GM19193 (cell line): ENCODE data around the gene S100A5.

Source experiments
- POLR2A ChIP-seq: IDR thresholded peaks from 4 replicates; pipeline ENCODE4 v1.6.1; 2011; ENCODE audit not compliant: insufficient read depth, insufficient read length; ENCODE audit errors: extremely low read depth

The S100A5 gene

DNA sequence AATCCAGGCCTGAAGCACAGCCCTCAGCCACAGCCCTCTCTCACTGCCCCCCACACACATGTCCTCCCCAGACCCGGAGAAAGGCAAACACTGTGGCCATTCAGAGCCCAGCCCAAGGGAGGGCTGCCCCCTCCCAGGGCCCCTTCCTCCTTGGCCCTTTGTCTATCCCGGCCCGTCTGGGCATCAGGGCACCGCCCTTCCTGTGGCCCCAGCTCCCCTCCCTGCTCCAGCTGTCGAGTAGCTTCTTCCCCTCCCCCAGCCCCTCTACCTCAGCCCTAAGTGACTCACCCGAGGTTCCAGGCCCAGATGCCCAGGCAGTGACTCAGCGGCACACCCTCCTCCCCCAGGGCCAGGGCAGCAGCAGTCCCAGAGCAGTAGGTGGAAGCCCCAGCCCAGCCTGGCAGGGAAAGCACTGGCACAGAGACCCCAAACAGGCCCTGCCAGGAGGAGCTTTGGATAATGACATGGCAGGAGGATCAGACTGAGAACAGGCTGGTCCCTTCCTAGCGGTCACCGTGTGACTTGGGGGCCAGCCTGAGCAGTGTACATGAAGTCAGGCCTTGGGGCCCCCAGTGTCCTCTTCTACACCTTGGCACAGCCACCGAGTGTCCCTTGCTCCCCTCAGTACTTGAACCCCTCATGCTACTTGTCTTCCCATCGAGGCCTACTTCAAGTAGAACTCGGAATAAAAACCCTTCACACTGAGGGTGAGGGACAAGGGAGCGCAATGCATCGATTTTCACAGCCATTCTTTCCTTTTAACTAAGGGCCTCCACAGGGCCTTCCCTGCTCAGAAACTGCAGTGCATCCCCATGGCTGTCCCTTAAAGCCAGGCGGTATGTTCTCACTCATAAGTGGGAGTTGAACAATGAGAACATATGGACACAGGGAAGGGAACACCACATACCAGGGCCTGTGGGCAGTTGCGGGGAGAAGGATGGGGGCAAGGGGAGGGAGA, 26.0 kb upstream of the S100A5 start:
- TF ChIP-seq POLR2A = no peak

DNA sequence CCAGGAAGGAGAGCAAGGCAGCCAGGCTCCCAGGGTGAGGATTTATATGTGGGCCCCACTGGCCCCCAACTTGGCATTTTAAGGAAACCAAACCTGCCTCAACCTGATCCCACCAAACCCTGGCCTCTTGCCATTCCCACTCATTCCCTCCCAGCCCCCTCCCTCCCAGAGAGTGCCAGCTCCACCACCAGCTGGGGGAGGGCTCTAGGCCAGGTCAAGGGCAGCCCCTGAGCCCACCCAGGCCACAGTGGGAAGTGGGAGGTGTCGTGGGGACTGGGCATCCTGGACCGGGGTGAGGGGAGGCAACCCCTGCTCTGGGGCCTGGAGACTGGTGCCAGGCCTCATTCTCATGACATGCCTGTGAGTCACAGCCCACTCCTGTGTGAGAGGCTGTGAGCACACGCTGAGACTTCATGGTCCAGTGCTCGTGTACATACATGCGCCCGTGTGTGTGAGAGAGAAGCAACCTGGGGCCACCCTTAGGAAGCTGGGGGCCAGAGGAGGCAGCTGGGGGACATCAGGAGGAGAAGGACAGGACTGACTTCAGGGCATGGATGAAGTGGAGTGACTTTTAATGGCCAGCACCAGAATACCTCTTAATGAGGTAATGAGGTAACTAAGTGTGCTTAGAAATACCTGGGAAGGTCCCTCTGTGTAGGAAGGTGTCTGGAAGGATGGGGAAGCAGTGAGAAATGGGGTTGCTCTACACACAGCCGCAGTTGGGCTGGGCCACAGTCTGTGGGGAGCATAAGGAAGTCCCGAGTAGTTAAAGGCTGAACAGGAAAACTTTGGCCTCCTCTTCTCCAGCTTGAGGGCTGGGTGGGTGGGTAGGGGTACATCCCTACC, 25.0 kb upstream of the S100A5 start, which contains the start of gene S100A2:
TSS of gene S100A2 (minus strand) at position 316 of the 846 bp plus-strand sequence. CDS start 1,967 bp downstream, outside the sequence.
- peak; percentile 25 for TF ChIP-seq POLR2A

DNA sequence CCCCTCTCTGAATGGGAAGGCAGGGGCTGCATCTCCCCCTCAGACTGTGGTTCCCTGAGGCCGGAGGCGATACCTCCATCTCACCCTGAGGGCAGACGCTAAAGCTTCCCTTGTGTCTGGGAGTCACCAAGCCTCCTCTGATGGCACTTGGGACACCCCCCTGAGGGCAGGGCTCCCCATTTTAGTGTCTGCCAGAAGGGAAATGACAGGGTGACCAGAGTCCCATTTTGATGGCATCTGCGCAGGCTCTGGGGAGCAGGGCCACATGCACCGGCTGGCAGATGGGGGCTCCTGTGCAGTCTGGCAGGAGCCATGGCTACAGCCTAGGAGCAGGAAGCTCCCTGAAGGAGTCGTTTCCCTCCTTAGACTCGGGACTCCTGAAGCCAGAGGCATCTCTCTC, 23.3 kb upstream of the S100A5 start:
- TF ChIP-seq POLR2A = no peak

DNA sequence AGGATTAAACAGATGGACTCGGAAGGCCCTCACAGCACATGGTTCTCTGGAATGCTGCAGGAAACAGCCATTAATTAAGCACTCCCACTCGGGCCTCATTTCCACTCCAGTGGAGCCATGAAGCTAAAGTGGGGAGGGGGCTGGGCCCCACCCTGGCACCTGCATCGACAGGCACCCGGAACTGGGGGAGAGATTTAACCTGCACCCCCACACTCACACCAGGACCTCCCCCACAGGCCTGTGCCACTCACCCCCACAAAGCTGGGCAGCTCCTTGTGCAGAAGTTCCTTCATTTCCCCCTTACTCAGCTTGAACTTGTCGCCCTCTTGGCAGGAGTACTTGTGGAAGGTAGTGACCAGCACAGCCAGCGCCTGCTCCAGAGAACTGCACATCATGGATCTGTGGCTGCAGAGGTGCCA, 22.8 kb upstream of the S100A5 start:
- no peak for TF ChIP-seq POLR2A

DNA sequence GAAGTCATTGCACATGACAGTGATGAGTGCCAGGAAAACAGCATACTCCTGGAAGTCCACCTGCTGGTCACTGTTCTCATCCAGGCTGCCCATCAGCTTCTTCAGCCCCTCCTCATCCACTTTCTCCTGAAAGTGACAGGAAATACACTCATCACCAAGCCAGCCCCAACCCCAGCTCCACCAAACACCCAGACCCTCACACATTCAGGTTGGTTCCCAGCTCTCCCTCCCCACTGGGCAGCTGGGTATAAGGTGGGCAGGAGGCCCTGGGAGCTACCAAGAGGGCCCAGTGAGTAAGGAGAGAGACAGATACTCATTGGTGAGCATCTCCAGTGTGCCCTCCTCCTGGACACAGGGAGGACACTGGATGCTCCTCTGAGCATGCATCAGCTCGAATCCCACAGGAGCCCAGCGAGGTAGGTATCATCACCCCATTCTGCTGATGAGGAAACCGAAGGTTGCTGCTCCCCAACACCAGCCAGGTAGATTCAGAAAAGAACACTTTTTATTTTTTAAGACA, 20.8 kb upstream of the S100A5 start:
- no peak for TF ChIP-seq POLR2A

DNA sequence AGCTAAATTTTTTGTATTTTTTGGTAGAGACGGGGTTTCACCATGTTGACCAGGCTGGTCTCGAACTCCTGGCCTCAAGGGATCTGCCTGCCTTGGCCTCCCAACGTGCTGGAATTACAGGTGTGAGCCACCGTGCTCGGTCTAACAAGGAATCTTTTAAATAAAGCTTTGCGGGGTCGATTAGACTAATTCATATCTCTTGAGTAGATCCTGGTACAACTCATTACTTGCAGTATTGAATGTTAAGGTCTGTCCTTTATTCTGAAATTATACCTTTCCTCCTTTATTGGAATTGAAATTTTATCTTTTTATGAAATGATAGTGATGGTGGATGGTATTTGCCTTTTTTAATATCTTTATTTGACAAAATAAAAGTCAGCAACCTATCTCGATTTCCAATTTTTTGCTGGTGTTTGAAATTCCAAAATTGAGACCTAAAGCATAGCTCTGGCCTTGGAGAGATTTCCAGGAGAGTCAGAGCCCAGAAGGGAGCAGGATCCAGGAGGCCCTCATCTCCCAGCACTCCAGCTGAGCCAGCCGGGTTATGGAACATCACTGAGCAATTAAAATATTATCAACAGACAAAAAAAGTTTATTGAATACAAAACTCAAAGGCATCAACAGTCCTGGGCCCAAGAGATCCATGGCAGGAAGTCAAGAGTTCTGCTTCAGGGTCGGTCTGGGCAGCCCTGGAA, 20.2 kb upstream of the S100A5 start:
- TF ChIP-seq POLR2A = no peak

DNA sequence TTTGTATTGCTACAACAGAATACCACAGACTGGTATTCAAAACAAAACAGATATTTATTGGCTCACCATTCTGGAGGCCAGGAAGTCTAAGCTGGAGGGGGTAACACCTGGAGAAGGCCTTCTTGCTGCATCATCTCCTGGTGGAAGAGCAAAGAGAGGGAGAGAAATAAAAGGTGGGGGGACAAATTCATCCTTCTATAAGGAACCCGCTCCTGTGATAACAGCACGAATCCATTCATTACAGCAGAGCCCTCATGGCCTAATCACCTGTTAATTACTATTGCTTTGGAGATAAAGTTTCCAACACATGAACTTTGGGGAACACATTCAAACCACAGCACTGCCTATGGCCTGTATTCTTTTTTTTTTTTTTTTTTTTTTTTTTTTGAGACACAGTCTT, 19.5 kb upstream of the S100A5 start:
- no peak for TF ChIP-seq POLR2A

DNA sequence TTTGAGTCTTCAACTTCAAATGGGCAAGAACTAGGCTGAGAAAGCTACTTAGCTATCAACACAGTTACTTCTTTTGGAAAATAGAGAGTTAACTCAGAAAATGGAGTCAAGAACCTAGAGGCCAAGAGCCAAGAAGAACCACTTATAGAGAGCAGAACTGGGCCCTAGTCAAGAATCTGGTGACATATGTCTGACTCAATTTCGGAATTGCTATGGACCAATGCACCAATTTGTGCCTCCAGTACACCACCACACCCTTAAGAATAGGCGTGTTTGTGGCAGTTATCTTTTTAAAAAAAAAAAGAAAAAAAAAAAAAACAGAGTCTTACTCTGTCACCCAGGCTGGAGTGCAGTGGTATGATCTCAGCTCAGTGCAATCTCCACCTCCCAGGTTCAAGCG, 17.1 kb upstream of the S100A5 start:
- TF ChIP-seq POLR2A = no peak

DNA sequence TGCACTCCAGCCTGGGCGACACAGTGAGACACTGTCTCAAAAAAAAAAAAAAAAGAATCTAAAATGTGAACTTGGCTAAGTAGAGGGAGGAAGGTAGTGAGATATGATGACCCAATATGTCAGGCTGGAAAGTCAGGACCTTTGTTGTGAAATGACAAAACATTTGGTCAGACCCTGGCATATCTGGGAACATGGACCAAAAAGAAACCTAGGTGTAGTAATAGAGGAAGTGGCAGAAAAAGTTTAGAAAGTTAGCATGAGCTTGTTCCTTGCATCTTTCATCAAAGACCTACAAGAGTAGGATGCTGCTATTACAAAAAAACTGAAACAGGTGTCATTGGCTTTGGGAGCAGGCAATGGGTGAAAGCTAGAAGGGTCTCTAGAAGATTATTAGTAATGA, 15.6 kb upstream of the S100A5 start:
- no peak for TF ChIP-seq POLR2A

DNA sequence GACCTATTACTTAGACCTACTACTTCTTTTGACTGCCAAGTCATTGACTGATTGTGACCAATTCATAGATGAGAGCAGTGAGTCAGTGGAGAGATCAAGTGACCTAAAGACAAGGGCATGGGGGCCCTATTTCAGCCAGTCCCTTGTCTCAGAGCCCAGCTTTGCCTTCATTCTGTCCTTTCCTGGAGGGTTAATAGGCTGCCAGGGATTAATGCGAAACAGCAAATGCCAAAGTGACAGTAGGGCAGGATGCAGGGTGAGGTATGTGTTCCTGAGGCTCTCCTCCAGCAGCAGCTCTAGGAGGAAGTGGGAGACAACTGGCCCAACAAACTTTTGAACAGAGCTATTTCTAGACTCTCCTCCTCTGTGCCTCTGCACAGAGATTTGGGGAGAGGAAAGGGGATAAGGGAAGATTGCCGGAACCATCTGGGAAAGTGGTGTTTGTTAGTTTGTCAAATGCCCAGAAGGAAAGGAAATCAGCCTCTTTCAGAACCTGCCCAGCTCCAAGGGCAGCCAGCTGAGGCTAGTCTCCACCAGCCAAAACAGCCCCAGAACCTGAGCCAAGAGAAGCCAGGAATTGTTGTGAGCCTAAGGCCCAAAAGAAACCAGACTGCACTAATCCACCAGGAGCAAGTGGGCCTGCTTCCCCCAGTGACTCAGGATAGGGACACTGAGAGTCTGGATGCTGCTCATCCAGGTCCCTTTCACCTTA, 13.3 kb upstream of the S100A5 start:
- TF ChIP-seq POLR2A = no peak

DNA sequence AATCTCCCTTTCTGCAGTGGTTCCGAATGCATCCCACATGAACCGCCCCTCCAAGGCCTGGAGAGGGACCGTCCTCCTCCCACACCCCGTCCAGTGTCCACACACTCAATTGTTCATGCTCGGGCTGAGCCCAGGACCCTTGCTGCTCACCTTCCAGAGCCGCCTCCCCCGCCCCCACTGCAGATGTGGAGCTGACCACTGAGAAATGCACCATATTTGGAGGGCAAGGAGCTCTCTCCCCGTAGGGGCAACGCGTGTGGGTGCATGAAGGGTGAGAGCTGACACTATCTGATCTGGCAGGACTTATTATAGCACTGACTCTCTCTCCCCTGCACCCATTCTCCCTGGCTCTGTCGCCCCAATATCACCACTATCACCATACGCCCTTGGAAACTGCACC, 12.4 kb upstream of the S100A5 start:
- no peak for TF ChIP-seq POLR2A

DNA sequence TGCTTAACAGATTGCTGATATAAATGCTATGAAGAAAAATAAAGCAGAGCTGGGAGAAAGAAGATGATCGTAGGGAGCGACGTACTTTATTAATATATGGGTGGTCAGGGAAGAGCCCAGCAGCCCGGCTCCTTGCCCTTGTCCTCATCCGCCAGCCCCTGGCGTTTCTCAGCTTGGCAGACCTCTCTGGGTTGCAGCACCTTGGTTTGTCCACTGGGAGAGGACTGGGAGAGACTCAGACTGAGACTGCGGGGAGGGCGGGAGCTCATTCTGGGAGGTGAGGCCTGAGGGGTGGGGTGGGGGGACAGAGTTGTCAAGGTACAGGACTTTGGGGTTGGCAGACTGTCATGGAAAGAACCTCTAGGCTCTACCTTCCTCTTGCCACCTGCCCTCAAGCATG, 11.6 kb upstream of the S100A5 start:
- no peak for TF ChIP-seq POLR2A

DNA sequence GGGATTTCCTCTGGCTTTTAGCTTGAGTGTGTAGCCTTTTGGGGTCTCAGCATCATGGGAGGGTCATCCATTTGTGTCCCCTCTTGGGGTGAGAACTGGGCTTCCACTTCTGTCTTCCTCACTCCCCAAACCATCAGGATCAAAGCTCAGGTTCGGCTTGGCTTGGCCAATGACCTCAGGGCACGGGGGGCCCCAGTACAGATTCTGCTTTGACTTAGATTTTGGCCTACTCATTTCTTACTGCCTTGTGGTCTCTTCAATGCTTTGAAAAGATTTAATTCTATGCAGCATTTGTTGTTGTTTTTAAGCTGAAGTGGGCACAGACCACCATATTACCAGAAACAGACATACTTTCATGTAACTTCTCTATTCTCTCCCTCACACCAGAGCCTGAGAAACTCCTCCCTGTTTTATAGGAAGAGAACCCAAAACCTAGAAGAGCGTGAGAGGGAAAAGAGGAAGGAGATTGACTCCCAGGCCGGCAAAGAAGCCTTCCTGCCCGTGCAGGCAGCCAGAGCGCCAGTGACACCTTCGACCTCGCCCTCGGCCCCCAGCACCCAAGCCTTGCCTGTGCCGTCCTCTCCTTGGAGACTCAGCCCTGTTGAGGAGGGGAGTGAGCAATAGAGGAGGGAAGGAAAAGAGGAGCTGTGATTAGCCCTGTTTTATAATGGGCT, 10.2 kb upstream of the S100A5 start:
- TF ChIP-seq POLR2A = no peak

DNA sequence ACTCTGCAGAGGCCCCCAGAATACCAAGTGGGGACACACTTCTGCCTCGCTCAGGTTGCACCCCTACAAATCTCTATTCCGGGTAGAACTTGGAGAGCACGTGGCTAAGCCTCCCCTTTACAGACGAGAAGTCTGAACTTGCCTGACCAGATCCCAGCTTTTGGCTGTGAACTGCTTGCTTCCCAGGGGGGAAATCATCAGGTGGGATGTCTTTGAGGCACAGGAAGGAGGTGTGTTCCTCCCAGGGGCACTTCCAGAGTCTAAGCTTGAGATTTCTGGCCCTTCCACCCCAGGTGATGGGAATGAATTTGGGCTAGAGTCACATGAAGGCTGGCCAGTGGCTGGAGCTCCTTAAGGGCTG, 9.6 kb upstream of the S100A5 start:
- TF ChIP-seq POLR2A = no peak
